Cardiac muscle cell (in vitro differentiated cells and primary cell): ENCODE results near the gene GRK3. TPM values are rescaled to one million over a fixed set of nuclear protein-coding genes. Genes with fewer than 3 reads are reported as not detected.
"Not testable (repeated sequence)": the region's sequence is repeated elsewhere in the genome, so short reads cannot be mapped to it uniquely, and the experiment has no call there.

Experiments used
- DNase-seq, 2 donors: peaks; one replicate each; pipeline versions ENCODE4 v3.0.0 to v3.0.0-alpha.2; 2010 to 2017; ENCODE audit warnings: low read depth in 1 of 2, low spot score in 1 of 2
- H3K27ac ChIP-seq: fragments of 200-600 bp; sonication (generic); 2 replicates; pipeline ENCODE4 v1.5.1; 2016
- H3K27me3 ChIP-seq: fragments of 200-600 bp; sonication (generic); 2 replicates; pipeline ENCODE4 v1.6.0; 2016; ENCODE audit warnings: control low read depth
- H3K36me3 ChIP-seq: fragments of 200-600 bp; sonication (generic); 2 replicates; pipeline ENCODE4 v1.5.1; 2016; ENCODE audit warnings: control low read depth
- H3K4me1 ChIP-seq: fragments of 200-600 bp; sonication (generic); 2 replicates; pipeline ENCODE4 v1.8.1; 2017; ENCODE audit warnings: low read depth, mild to moderate bottlenecking, mixed run types
- H3K4me3 ChIP-seq: fragments of 200-600 bp; sonication (generic); 2 replicates; pipeline ENCODE4 v1.5.1; 2016; ENCODE audit warnings: mild to moderate bottlenecking
- H3K9me3 ChIP-seq: fragments of 200-600 bp; sonication (generic); 2 replicates; pipeline ENCODE4 v1.5.1; 2017; ENCODE audit warnings: low read depth, mild to moderate bottlenecking, control low read depth
- polyA plus RNA-seq: library from polyadenylated mRNA; unstranded; fragments of >200 nt; fragmentation: Nextera tagmentation; extraction: Ambion mirVana; gene quantifications from 2 replicates; pipeline ENCODE4 v1.2.1, GENCODE V29; 2016
- total RNA-seq: library from RNA; depleted of rRNA; stranded (reverse); fragments of >200 nt; gene quantifications from 2 replicates; pipeline ENCODE4 v1.2.3, GENCODE V29; 2016
- TF ChIP-seq, protein P1 (sequence below): IDR thresholded peaks from 2 replicates; pipeline ENCODE4 v1.5.1; 2012; ENCODE audit warnings: low read depth, mild to moderate bottlenecking, low read length

Gene GRK3
- total and polyA plus RNA-seq, 2 experiments from 2014 or later: 5.7 to 10.5 TPM

DNA sequence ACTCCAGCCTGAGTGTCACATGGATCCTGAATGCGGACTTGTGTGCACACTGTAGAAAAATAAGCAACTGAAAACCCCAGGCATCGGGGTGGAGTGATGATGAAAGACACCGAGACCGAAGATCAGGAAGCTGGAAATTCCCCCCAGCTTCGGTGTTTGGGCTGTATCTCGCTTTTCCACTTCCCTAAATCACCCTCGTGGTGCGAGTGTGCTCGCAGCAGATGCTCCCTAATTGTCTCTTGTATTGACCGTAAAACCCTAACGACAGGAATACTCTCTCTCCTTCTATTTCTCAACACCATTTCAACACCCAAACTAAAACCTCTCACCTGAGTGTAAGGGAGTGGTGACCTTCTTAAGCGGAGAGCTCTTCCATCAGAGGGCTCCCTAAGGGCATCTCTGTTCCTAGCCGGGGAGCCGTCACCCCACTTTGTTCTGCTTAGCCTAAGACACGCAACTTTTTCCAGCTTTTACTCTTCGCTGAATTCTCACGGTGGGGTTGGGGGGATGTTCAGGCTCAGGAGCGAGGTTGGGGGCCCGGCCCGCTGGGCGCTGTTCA, 635 bp upstream of the GRK3 start:
- DNase-seq: no peak

DNA sequence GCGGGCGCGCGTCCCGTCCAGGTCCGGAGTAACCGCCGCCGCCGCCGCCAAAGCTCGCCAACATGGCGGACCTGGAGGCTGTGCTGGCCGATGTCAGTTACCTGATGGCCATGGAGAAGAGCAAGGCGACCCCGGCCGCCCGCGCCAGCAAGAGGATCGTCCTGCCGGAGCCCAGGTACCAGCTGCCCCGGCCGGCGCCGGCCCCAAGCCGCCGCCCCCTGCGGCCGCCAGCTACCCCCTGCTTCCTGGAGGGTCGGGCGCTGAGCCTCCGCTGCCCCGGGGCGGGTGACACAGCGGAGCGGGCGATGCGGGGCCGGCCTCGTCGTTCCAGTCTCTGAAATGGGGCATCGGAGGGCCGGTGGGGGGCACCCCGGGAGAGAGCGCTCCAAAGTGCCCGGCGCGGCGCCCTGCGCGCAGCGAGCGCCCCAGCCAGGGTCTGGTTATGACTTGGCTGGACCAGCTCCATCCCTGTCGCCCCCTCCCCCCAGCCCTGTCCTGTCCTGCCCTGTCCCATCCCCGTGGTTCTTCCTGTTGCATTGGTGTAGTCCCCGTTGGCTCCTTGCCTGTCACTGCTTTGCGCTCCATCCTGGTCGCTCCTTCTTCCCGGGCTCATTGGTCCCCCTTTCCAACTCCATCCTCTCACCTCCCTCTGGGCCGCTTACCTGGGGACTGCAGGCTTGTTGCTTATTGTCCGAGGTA, 653 bp downstream of the GRK3 start:
- Histone ChIP-seq H3K9me3 (no peaks in the 10 kb centered on the region), H3K27ac (no peak overlapping the region), H3K4me3 (peak overlapping the region; percentile 94), H3K4me1 (peaks cover 13% of the 10 kb centered on the region), H3K27me3 (no peaks in the 10 kb centered on the region), H3K36me3 (no peaks in the 10 kb centered on the region)
- DNase-seq: peak in 1 of 2 donors; percentile 31
- TF ChIP-seq, protein P1, sequence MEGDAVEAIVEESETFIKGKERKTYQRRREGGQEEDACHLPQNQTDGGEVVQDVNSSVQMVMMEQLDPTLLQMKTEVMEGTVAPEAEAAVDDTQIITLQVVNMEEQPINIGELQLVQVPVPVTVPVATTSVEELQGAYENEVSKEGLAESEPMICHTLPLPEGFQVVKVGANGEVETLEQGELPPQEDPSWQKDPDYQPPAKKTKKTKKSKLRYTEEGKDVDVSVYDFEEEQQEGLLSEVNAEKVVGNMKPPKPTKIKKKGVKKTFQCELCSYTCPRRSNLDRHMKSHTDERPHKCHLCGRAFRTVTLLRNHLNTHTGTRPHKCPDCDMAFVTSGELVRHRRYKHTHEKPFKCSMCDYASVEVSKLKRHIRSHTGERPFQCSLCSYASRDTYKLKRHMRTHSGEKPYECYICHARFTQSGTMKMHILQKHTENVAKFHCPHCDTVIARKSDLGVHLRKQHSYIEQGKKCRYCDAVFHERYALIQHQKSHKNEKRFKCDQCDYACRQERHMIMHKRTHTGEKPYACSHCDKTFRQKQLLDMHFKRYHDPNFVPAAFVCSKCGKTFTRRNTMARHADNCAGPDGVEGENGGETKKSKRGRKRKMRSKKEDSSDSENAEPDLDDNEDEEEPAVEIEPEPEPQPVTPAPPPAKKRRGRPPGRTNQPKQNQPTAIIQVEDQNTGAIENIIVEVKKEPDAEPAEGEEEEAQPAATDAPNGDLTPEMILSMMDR: no peak

More for the DNA sequence above, 635 bp upstream of the GRK3 start:
- Histone ChIP-seq H3K9me3 (no peaks in the 10 kb centered on the region), H3K4me1 (peaks cover 13% of the 10 kb centered on the region), H3K4me3 (peak overlapping the region; percentile 44), H3K27ac (no peak overlapping the region), H3K27me3 (no peaks in the 10 kb centered on the region), H3K36me3 (no peaks in the 10 kb centered on the region)
- TF ChIP-seq, protein P1: no peak

DNA sequence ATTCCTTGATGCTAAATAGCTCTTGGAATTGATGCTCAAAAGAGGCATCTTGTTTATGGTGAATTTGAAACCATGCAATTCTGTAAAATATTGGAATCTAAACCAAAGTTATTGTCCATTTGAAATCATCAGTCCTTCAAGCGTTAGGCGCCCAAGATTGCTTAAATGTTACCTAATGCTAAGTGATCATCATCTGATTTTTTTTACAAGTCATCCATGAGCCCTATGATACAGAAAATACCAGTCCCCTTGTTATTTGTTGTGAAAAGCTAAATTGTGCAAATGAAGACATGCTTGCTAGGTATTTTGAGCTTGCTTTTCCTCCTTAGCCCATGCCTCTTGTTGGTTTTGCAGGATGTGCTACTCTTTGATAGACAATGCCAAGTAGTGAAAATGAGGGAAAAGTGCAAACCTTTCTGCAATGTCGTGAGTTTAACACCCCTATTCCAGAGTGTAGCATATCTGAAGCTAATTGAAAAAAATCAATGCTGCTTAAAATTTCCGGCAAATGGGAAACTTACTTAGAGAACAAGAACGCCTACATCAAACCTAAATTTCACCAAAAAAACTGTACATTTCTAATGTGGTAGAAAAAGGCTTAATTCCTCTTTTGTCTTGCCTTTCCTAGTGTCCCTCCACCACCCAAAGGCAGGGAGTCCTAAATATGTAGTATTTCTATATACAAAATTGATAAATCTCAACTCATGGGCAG, 1.9 kb downstream of the GRK3 start:
- Histone ChIP-seq H3K27ac (no peak overlapping the region), H3K36me3 (no peaks in the 10 kb centered on the region), H3K4me3 (peak overlapping the region; percentile 94), H3K4me1 (peaks cover 13% of the 10 kb centered on the region), H3K9me3 (no peaks in the 10 kb centered on the region), H3K27me3 (no peaks in the 10 kb centered on the region)
- DNase-seq: no peak
- TF ChIP-seq, protein P1: no peak

DNA sequence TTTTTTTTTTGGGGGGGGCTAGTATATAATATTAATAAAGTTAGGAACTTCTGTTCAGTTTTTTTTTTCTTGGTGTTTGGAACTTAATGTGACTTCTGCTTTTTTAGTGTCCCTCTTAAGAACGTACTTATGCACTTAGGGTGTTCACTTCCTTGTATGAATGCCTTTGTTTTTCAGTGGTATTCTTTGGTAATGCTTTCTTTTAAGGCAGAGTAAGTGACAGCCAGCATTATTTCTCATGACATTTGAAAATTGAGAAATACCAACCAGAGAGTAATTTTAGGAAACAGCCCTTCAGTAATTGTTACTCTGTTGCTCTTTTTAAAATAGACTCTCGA, 2.4 kb downstream of the GRK3 start:
- DNase-seq: no peak
- Histone ChIP-seq H3K9me3 (no peaks in the 10 kb centered on the region), H3K27ac (no peak overlapping the region), H3K27me3 (no peaks in the 10 kb centered on the region), H3K36me3 (no peaks in the 10 kb centered on the region), H3K4me3 (no peak overlapping the region), H3K4me1 (peaks cover 13% of the 10 kb centered on the region)
- TF ChIP-seq, protein P1: no peak

DNA sequence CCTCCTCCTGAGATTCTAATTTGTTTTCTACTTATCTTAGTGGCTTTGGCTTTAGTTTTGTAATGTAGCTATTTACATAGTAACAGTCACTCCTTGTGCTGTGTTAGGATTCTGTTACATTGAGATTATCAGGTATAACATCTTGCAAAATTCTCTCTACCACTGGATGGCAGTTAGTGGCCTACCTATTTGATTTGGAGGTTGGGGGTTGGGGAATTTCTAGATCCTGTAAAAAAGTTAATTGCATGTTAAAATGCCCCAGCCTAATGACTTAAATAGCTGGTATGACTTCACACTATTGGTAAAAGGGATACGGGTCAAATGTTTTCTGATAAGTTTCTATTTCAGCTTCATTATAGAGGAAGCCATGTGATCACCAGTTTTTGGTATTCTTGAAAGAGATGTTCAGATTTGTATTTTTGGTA, 2.8 kb downstream of the GRK3 start:
- H3K9me3 ChIP-seq: no peaks in the 10 kb centered on the region
- H3K36me3 ChIP-seq: no peaks in the 10 kb centered on the region
- DNase-seq: no peak
- H3K4me3 ChIP-seq: no peak overlapping the region
- TF ChIP-seq, protein P1: no peak
- H3K27me3 ChIP-seq: no peaks in the 10 kb centered on the region
- H3K27ac ChIP-seq: no peak overlapping the region
- H3K4me1 ChIP-seq: peaks cover 13% of the 10 kb centered on the region

DNA sequence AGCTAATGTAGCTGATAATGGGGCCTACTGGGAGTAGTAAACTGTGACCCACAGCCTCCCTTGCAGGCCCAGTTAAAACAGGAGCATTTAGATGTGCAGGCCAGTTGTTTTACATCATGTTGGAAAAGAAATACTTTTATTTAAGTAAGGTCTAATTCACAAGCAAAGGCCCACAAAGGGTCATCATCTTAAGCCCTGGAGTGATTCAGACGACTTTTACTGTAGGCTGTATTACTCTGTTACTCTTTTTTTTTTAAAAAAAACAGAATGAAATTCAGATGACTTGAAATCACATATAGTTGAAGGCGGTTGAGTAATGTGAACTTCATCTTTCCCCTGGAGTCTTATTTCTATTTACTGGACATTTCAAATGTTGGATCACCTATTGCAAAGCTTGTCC, 3.6 kb downstream of the GRK3 start:
- not testable (repeated sequence) for H3K9me3 ChIP-seq, H3K4me3 ChIP-seq, H3K27me3 ChIP-seq, DNase-seq, H3K27ac ChIP-seq, H3K36me3 ChIP-seq
- peaks cover 13% of the 10 kb centered on the region for H3K4me1 ChIP-seq
